Endothelial cell of hepatic sinusoid (primary cell): ENCODE measurements around the gene CSNK1G2.
"Not testable (repeated sequence)": the region's sequence is repeated elsewhere in the genome, so short reads cannot be mapped to it uniquely, and the experiment has no call there.

Experiments
- in situ Hi-C: cut with HindIII; loops from 2 replicates; pipeline ENCODE4 v1.10.0; 2017; ENCODE audit warnings: low sequenced_read_pairs

CSNK1G2 gene

DNA sequence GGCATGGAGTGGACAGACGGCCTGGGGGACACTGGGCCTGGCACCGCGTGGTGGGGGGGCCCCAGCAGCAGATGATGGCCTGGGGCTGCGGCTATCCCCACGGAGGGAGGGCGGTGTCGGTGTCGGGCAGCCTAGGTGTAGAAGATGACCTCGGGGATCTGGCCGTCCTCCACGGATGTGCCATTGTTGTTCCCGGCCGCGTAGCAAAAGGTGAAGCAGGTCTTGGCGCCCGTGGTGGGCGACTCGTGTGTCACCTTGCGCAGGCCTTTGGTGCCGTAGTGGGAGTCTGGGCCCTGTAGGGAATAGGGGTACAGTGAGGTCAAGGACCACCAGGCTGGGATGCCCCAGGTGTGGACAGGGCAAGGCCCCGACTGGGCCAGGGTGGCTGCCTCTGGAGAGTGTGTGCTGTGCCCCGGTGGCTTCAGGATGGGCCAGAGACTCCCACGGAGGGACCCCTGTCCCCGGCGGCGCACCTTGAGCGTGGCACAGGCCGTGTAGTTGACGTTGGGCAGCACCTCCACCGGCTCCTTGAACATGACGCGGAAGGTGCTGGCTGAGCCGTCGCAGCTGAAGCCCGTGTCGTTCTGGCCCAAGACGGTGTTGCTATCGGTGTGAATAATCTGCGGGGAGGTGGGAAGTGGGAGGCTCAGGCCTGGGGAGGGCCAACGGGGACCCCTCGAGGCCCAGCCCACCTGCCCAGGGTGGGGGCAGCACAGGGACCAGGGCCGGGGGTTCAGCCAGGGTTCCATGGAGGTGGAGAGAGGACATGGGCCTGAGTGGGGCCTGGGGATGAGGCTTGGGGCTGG lies 45.6 kb downstream of the CSNK1G2 start:
- in situ Hi-C loops = no loop called here

DNA sequence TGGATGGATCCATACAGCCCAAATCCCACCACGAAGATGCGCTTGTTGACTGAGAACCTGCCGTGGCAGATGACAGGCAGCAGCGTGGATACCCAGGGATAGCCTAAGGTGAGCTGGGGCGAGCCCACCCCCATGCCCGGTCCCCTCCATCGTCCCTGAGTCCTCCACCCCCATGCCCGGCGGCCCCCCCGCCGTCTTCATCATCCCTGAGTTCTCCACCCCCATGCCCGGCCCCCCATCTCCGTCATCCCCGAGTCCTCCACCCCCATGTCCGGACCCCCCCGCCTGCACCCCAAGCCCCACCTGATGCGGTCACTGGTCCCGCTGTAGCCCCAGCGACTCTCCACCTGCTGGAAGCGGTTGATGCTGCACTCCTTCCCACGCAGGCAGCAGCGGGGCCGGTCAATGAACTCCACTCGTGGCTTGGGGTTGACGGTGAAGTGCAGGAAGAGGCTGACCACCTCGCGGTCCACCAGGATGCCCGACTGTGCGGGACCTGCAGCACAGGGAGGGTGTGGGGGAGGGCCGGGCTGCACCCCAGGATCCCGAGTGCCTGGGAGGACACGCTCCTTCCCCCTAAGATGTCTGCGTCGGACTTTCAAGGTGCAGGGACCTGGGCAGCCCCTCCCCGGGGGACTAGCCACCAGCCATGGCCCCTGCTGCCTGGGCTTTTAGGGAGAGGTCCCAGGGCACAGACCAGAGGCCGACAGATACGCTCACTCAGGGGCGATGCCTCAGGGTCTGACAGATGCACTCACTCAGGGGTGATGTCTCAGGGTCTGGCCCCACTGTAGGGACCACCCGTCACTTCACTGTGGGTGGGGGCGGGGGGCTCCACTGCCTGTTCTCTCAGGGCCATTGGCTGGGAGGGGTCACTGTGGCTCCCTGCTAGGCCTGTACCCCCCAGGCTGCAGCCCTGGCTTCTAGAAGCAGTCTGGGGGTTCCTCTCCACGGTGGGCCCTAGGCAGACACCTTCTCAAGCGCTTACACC lies 46.5 kb downstream of the CSNK1G2 start:
- in situ Hi-C loops = no loop called here

DNA sequence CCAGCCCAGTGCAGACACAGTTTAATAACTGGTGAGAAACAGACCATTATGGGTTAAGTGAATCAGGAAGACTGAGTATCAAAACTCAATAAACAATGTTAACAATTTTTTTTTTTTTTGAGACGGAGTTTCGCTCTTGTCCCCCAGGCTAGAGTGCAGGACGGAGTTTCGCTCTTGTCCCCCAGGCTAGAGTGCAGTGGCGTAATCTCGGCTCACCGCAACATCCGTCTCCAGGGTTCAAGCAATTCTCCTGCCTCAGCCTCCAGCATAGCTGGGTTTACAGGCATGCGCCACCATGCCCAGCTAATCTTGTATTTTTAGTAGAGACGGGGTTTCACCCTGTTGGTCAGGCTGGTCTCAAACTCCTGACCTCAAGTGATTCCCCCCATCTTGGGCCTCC lies 47.5 kb downstream of the CSNK1G2 start:
- in situ Hi-C loops = not testable (repeated sequence)

DNA sequence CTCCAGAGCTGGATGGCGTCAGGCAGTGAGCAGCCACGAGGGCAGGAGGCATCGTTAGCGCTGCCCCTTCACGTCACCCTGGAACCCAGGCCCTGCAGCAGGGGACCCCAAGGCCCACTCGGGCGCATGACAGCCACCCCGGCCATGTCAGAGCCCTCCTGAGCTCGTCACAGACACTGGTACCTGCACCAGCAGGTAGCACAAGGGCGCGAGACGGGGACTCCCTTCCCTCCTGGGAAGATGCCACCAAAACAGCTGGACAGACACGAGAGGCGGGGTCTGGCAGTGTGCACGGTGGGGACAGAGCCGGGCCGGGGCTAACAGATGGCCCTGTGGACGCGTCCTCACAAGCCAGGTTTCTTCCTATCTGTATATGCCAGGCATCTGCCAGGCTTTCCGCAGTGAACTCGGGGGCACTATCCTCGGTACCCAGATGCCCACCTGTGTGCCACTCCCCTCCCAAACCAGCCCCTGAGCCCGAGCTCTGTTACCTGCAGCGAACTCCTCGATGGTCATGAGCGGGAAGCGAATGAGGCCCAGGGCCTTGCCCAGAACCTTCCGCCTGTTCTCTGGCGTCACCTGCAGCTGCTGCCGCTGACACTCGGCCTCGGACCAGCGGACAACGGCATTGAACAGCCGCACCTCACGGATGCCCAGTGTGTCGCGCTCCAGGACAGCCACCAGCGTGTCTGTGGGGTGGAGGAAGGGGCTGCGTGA lies 48.7 kb downstream of the CSNK1G2 start:
- in situ Hi-C loops = loop anchor here (5.0 to 10.0 kb wide), 5 partner anchors 52 to 325 kb away; no protein-coding TSS in a partner anchor

DNA sequence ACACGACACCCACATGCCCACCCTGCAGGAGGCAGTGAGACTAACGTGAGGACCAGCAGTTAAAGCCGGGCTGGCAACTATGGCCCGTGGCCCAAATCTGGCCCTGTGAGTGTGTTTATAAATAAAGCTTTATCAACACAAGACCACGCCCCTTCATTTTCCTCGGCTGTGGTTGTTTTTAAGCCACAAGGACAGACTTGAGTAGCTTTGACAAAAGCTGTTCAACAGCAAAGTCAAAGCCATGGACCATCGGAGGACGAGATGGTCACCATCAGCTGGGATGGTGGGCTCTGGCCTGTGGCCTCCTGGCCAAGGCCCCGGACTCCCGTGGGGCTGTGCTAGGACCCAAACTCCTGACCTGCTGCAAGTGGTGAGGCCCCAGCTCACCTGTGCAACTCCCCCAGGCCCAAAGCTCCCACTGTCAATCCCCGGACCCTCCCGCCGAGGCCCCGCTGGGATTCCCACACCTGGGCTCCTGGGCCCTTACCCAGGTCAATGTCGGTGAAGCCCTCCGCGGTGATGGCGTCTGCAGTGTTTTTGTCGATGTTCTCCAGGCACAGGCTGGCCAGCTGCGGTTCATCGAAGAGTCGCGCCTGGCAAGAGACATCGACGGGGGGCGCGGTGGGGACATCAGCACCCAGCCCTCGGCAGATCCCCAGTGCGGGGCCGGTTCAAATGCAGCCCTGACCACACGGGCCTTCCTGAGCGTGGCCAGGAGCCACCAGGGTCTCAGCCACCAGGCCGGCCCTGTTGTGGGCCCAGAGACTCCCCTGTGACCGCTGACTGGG lies 49.5 kb downstream of the CSNK1G2 start:
- in situ Hi-C loops = loop anchor here (5.0 to 10.0 kb wide), 5 partner anchors 53 to 324 kb away; no protein-coding TSS in a partner anchor

DNA sequence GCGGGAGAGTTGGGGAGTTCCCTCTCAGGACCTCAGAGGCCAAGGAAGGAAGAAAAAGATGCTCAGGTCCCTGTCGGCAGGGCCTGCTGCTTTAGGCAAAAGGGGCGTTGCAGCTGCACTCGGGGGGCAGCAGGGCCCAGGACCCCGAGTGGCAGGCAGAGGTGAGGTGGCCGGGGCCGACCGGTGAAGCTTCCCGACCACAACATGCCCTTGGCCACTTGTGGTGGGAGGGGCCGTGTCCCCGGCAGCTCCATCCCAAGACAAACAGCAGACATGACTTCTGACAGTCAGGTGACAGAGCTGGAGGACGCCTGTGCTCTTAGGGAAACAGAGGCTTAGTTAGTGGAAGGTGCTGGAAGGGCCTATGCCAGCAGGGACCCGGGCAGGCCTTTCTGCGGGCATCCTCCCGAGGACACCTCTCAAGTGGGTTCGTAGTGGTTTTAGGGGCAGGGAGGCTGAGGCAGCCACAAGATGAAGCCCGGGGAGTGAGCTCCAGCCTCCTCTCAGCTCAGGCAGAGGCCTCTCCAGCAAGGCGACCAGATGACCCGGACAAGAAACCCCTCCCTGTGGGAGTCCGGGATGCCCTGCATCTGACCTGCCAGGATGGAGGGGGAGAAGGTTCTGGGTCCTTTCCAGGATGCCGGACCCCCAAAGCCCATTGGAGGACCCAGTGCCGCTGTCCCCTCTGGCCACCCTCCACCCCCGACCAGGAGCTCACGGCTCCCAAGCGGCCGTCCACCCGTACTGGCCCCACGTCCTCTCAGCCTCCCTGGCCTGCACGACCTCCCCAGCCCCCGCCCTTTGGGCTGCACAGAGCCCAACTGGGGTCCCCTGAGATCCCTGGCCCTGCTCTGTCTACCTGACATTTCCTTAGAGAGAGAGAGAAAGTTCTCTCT lies 50.3 kb downstream of the CSNK1G2 start:
- in situ Hi-C loops = loop anchor here (5.0 to 10.0 kb wide), 5 partner anchors 54 to 324 kb away; no protein-coding TSS in a partner anchor

DNA sequence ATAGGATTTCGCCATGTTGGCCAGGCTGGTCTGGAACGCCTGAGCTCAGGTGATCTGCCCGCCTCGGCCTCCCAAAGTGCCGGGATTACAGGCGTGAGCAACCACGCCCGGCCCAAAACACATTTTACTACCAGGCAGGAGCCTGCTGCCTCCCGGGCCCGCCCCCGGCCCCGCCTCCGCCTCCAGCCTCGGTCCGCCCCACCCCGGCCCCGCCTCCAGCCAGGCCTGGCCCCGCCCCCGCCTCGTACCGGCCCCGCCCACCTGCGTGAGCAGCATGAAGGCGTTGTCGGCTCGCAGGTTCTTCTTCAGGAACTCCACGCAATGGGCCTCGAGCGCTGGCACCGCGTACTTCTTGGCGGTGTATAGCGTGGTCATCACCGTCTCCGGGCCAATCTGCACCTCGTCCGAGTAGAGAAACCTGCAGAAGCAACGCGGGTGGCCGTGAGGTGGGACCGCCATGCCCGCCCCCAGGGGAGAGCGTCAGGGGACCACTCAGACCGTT lies 51.8 kb downstream of the CSNK1G2 start:
- in situ Hi-C loops = loop anchor here (5.0 to 10.0 kb wide), 5 partner anchors 56 to 322 kb away; no protein-coding TSS in a partner anchor

DNA sequence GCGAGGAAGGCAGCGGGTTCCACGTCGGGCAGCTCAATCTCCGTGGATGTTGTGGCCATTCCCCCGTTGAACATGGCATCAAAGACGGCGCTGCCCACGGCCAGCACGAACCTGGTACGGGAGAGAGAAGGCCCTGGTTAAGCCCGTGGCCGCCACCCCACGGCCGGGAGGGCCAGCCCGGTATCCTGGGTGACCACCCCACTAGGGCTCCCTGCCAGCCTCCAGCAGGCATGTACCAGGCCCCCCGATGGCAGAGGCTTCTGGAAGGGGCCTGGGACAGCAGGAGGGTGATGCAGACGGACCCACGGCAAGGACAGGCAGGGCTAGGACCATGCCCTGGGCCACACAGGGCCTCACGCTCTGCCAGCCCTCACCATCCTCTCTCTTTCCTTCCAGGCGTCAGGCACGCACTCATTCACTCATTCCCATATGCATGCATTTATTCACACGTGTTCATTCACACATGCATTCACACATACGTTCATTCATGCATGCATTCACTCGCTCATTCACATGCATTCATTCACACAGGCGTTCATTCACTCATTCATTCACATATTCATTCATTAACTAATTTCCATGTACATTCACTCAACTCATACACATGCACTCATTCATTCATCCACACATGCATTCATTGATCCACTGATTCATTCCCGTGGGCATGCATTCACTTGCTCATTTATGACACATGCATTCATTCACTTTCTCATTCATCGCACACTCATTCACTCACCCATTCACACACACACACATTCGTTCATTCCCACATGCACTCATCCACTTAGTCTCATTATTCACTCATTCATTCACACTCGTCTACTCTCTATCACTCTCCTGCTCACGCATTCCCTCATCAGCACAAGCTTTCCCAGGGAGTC lies 56.6 kb downstream of the CSNK1G2 start:
- in situ Hi-C loops = loop anchor here (10.0 kb wide), 2 partner anchors 227 to 317 kb away; no protein-coding TSS in a partner anchor

GRCh38 chr19:1998712-1999708 lies 58.0 kb downstream of the CSNK1G2 start:
- in situ Hi-C loops = loop anchor here (10.0 kb wide), 2 partner anchors 226 to 316 kb away; no protein-coding TSS in a partner anchor

DNA sequence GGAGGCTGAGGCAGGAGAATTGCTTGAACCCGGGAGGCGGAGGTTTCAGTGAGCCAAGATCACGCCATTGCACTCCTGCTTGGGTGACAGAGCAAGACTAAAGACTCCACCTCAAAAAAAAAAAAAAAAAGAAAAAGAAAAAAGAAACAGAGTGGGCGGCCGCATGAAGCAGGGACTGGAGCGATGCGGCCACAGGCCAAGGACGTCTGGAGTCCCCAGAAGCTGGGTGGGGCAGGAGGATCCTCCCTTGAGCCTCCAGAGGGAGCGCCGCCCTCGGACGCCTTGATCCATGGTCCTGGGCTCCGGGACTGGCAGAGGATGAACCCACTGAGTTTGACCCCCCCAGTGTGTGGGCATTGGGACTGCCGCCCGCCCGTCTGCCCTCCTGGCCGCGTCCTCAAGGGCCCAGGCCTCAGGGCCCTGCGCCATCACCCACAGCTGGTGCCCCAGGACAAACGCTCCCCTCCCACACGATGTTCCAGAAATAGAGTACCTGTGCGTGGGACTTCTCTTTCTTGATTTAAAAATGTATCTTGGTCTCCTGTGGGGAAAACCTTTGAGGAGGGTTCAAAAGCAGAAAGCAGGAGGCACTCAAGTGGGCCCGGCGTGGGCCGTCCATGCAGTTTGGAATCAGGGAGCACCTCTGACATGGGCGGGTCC lies 59.0 kb downstream of the CSNK1G2 start:
- in situ Hi-C loops = loop anchor here (10.0 kb wide), 2 partner anchors 225 to 315 kb away; no protein-coding TSS in a partner anchor

GRCh38 chr19:2003874-2004273 lies 62.9 kb downstream of the CSNK1G2 start:
- in situ Hi-C loops = no loop called here

DNA sequence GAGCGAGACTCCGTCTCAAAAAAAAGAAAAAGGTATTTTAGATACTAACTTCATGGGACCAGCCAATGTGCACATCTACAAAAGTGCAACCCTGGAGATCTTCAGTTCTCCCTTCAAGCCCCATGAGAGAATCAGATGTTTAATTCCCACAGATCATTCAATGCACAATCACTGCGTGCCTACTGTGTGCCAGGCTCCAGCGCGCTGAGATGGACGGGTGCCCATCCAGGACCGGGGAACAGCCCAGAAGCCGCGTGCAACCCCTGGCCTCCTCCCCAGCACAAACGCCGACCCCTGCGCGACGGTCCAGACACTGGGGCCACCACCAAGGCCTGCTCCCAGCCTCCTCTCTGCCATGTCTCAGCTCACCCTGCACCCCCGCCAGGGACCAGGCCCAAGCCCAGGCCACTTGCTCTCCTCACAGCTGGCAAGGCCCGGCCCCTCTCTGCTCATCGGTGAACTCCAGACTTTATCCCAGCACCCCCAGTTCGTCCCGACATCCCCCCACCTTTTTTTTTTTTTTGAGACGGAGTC lies 69.2 kb downstream of the CSNK1G2 start:
- in situ Hi-C loops = no loop called here

DNA sequence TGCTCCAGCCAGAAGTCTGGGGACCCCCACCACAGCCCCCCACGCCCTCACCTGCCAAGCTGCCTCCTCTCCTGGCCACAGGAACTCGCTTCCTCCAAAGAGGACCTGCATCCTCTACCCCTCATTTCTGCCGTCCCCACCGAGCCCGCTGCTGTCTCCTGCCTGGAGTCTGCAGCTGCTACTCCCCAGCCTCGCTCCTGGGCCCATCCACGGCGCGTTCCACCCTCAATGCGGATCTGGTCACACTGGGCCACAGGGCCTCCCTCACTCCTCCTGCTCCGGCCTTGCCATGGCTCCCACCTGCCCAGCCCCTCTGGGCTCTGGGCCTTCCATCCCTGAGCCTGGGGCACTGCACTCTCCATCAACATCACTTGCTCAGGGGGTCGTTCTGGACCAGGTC lies 70.2 kb downstream of the CSNK1G2 start:
- in situ Hi-C loops = no loop called here

DNA sequence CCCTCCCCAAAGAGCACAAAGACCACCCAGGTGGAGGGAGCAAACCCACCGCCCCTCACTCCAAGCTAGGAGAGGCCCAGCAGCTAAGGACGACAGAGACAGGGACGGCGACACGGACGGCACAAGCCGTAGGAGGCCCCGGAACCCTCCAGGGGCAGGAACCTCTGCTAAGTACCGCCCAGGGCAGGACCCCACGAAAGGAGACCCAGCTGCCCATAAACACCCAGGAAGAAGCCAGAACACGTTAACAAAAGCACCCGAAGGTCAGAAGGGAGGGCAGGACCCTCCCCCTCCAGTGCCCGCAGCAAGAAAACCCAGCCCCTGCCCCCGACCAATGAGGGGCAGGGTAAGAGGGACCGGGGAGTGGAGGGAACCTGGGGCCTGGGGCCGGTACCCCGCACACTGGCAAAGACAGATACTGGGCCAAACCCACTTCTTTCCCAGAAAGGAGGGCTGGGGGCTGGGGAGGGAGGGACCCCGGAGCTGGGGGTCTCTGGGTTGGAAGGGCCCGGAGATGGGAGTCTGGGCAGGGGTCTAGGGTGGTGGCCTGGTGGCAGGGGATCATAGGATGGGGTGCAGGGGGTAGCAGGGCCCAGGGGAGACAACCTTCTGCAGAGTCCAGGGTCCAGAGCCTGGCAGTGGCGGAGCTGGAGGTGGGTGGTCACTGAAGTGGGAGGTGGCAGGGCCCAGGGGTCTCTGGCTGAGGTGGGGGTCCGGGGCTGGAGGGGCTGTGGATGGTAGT lies 72.1 kb downstream of the CSNK1G2 start:
- in situ Hi-C loops = no loop called here

DNA sequence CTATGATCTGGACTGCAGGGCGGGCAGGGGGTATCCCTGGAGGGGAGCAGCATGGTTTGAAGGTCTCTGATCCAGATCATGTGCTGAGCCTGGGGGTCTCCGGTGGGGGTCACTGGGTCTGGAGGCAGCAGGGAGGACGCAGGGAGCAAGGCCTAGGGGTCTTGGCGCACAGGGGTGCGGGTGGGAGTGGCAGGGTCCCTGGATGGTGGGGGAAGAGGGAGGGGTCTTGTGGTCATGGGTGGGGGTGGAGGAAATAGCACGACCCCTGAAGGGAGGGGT lies 72.7 kb downstream of the CSNK1G2 start:
- in situ Hi-C loops = no loop called here
